ENCODE measurements around the gene TNPO3.

DNA sequence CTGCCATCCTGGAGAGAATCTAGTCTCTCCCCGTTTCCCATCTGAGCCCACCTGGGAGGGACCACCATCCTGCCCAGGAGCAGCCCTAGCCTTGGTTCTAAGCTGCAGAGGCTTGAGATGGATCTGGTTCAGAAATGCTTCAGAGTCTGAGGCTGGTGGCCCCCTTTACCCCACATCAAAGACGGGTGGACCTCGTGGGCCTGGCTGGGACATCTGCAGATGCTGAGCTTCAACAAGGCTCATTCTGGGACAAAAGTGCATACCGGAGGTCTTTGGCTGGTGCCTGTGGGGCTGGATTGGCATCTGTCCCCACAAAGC is 122.1 kb downstream of the TNPO3 start:
- TF ChIP-seq, protein P1, sequence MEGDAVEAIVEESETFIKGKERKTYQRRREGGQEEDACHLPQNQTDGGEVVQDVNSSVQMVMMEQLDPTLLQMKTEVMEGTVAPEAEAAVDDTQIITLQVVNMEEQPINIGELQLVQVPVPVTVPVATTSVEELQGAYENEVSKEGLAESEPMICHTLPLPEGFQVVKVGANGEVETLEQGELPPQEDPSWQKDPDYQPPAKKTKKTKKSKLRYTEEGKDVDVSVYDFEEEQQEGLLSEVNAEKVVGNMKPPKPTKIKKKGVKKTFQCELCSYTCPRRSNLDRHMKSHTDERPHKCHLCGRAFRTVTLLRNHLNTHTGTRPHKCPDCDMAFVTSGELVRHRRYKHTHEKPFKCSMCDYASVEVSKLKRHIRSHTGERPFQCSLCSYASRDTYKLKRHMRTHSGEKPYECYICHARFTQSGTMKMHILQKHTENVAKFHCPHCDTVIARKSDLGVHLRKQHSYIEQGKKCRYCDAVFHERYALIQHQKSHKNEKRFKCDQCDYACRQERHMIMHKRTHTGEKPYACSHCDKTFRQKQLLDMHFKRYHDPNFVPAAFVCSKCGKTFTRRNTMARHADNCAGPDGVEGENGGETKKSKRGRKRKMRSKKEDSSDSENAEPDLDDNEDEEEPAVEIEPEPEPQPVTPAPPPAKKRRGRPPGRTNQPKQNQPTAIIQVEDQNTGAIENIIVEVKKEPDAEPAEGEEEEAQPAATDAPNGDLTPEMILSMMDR (IDR thresholded peaks at IDR 0.05; ENCODE audit: insufficient read depth, low read length, poor library complexity, severe bottlenecking) = no peak
- no peak for TF ChIP-seq EZH2phosphoT487 (conservative IDR thresholded peaks at IDR 0.05; ENCODE audit: low read length)
